Measurements from ENCODE around the gene C19orf44.
"Not testable (repeated sequence)": the region's sequence is repeated elsewhere in the genome, so short reads cannot be mapped to it uniquely, and the experiment has no call there.

The C19orf44 gene

DNA sequence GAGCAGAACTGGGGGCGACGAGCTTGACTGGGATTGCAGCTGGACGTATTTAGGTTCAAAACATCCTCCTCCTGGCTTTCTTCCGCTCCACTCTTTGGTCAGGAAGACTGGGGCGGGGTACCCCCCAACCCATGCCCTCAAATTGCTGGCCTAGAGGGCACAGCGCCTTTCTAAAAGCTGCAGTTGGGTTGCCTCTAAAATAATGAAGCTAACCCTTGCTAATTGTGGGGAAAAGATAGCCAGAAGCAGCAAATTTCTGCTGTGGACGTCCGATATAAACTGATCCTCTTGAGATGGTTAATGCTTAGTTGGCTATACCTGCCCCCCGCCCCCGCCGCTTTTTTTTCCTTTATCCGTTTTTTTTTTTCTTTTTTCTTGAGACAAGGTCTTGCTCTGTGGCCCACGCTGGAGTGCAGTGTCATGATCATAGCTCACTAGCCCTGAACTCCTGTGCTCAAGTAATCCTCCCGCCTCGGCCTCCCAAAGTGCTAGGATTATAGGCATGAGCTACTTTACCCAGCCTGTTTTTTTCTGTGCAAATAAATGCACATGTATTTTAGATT, 46.8 kb downstream of the C19orf44 start:
- peak overlapping the region; percentile 78 to 100 (median 91) for H3K4me3 ChIP-seq
- no peaks in the 10 kb centered on the region for H3K27me3 ChIP-seq
- peaks cover 46 to 76% (median 59%) of the 10 kb centered on the region in 10 experiments for H3K4me1 ChIP-seq
- H4K20me1 ChIP-seq: peaks cover 29 to 51% (median 41%) of the 10 kb centered on the region in 11 experiments; a peak in 21 of 22 replicates
- peak overlapping the region; percentile 87 to 97 (median 94) for H3K9ac ChIP-seq
- no peaks in the 10 kb centered on the region for H3K9me3 ChIP-seq (replicated peaks in 1 of 11)
- TF ChIP-seq Cebpa-rat (IDR thresholded peaks at IDR 0.05): no peak
- H3K36me3 ChIP-seq: peaks cover 24 to 36% (median 32%) of the 10 kb centered on the region in 11 experiments
- peak overlapping the region; percentile 72 to 97 (median 89) for H3K4me2 ChIP-seq
- peak overlapping the region; percentile 72 to 95 (median 93) for H3K27ac ChIP-seq

- not testable (repeated sequence) for H3K27me3 ChIP-seq; H3K9me3 ChIP-seq (replicated peaks in 1 of 11)
- Histone ChIP-seq H3K9ac (peak overlapping the region; percentile 87 to 97 (median 94)), H3K4me1 (peaks cover 46 to 76% (median 65%) of the 10 kb centered on the region in 10 experiments), H3K4me2 (peak overlapping the region; percentile 72 to 97 (median 89)), H3K36me3 (peaks cover 19 to 33% (median 24%) of the 10 kb centered on the region in 11 experiments), H4K20me1 (peaks cover 24 to 44% (median 33%) of the 10 kb centered on the region in 11 experiments; a peak in 20 of 22 replicates), H3K4me3 (peak overlapping the region; percentile 78 to 100 (median 91); a peak in 18 of 20 replicates), H3K27ac (peak overlapping the region in 6 of 11 experiments; percentile 89 to 94 (median 94); a peak in 6 of 22 replicates)
Measured at GRCh38 chr19:16543734-16544133, 47.5 kb downstream of the C19orf44 start.

- H3K27ac ChIP-seq: peak overlapping the region in 3 of 11 experiments; percentile 2 to 25 (median 18); a peak in 1 of 22 replicates
- peaks cover 42 to 77% (median 67%) of the 10 kb centered on the region in 10 experiments for H3K4me1 ChIP-seq
- no peak for TF ChIP-seq Cebpa-rat (IDR thresholded peaks at IDR 0.05)
- H3K9ac ChIP-seq: peak overlapping the region in 9 of 11 experiments; percentile 11 to 96 (median 47); a peak in 12 of 22 replicates
- H3K36me3 ChIP-seq: peaks cover 14 to 28% (median 17%) of the 10 kb centered on the region in 11 experiments
- no peaks in the 10 kb centered on the region for H3K27me3 ChIP-seq
- H3K9me3 ChIP-seq (replicated peaks in 1 of 11): no peaks in the 10 kb centered on the region
- peaks cover 20 to 35% (median 24%) of the 10 kb centered on the region in 11 experiments; a peak in 21 of 22 replicates for H4K20me1 ChIP-seq
- 0 out of 20 replicates have a peak overlapping the region, but pooled peaks of 2 of the 10 experiments have one; percentile 1 to 3 for H3K4me3 ChIP-seq
- H3K4me2 ChIP-seq: peak overlapping the region; percentile 72 to 97 (median 89)
Measured at GRCh38 chr19:16544473-16545231, 48.5 kb downstream of the C19orf44 start.

DNA sequence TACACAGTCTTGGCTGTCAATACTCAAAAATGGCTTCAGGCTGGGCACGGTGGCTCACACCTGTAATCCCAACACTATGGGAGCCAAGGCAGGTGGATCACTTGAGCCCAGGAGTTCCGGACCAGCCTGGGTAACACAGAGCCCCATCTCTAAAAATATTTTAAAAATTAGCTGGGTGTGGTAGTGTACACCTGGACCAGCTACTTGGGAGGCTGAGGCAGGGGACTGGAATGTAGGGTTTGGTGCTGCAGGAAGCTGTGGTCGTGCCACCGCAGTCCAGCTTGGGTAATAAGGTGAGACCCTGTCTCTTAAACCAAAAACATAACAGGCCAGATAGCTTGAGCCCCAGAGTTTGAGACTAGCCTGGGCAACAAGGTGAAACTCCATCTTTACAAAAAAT, 52.8 kb downstream of the C19orf44 start:
- Histone ChIP-seq H4K20me1 (peaks cover 0 to 46% (median 11%) of the 10 kb centered on the region in 11 experiments; a peak in 14 of 22 replicates), H3K27ac (peak overlapping the region in 5 of 11 experiments; percentile 45 to 71 (median 62); a peak in 7 of 22 replicates), H3K4me2 (peak overlapping the region in 3 of 11 experiments; percentile 17 to 64 (median 18); a peak in 3 of 22 replicates), H3K9ac (peak overlapping the region in 6 of 11 experiments; percentile 1 to 37 (median 10); a peak in 4 of 22 replicates), H3K36me3 (peaks cover 19 to 49% (median 43%) of the 10 kb centered on the region in 11 experiments), H3K4me1 (peaks cover 16 to 56% (median 46%) of the 10 kb centered on the region in 10 experiments), H3K27me3 (no peaks in the 10 kb centered on the region), H3K9me3 (replicated peaks in 1 of 11) (no peaks in the 10 kb centered on the region), H3K4me3 (no peak overlapping the region)
- TF ChIP-seq Cebpa-rat (IDR thresholded peaks at IDR 0.05): no peak

GRCh38 chr19:16551902-16552301, 55.7 kb downstream of the C19orf44 start:
- Histone ChIP-seq H4K20me1 (peaks cover 0 to 75% (median 16%) of the 10 kb centered on the region in 11 experiments; a peak in 15 of 22 replicates), H3K9ac (0 out of 22 replicates have a peak overlapping the region, but pooled peaks of 1 of the 11 experiments have one; percentile 7), H3K36me3 (peaks cover 43 to 77% (median 72%) of the 10 kb centered on the region in 11 experiments), H3K4me1 (peaks cover 0 to 45% (median 32%) of the 10 kb centered on the region in 10 experiments; a peak in 18 of 20 replicates)
- H3K27ac ChIP-seq; H3K27me3 ChIP-seq; H3K9me3 ChIP-seq (replicated peaks in 1 of 11); H3K4me3 ChIP-seq; H3K4me2 ChIP-seq: not testable (repeated sequence)

- Histone ChIP-seq H3K36me3 (peaks cover 68 to 100% (median 90%) of the 10 kb centered on the region in 11 experiments), H3K4me3 (no peak overlapping the region), H3K4me2 (peak overlapping the region in 3 of 11 experiments; percentile 7 to 45 (median 18); a peak in 3 of 22 replicates), H4K20me1 (peaks cover 0 to 71% (median 16%) of the 10 kb centered on the region in 11 experiments; a peak in 15 of 22 replicates), H3K9ac (no peak overlapping the region), H3K9me3 (replicated peaks in 1 of 11) (no peaks in the 10 kb centered on the region), H3K4me1 (peaks cover 0 to 16% (median 9%) of the 10 kb centered on the region in 10 experiments; a peak in 12 of 20 replicates), H3K27ac (no peak overlapping the region), H3K27me3 (no peaks in the 10 kb centered on the region)
- no peak for TF ChIP-seq Cebpa-rat (IDR thresholded peaks at IDR 0.05)
Measured at GRCh38 chr19:16554776-16555175, 58.6 kb downstream of the C19orf44 start.

DNA sequence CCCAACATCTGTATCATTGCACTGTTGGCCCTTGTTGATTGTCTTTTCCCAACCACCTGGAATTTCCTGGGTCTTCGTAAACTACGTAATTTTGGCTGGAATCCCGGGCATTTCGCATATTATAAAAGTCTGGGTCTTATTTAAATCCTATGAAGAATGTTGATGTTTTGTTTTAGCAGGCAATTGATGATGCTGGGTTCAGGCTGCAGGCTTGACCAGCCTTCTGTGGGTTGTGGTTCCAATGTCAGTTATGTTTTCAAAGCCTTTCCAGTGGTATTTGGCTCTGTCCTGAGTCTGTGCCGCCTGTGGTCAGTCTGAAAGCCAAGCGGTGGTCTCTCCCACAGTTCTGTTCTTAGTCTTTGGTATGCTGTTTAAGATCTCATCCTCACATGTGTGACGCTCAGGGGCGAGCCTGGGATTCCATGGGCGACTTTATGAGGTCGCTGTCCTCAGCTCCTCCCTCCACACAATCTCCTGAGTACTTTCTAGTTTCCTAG, 63.6 kb downstream of the C19orf44 start:
- Histone ChIP-seq H3K27me3 (no peaks in the 10 kb centered on the region), H3K36me3 (peaks cover 87 to 100% (median 95%) of the 10 kb centered on the region in 11 experiments), H3K4me2 (no peak overlapping the region), H3K9me3 (replicated peaks in 1 of 11) (no peaks in the 10 kb centered on the region), H4K20me1 (peaks cover 0 to 54% (median 14%) of the 10 kb centered on the region in 11 experiments; a peak in 12 of 22 replicates), H3K9ac (no peak overlapping the region), H3K4me3 (no peak overlapping the region), H3K4me1 (peaks cover 0 to 7% (median 2%) of the 10 kb centered on the region in 10 experiments; a peak in 7 of 20 replicates), H3K27ac (no peak overlapping the region)
- TF ChIP-seq Cebpa-rat (IDR thresholded peaks at IDR 0.05): no peak

DNA sequence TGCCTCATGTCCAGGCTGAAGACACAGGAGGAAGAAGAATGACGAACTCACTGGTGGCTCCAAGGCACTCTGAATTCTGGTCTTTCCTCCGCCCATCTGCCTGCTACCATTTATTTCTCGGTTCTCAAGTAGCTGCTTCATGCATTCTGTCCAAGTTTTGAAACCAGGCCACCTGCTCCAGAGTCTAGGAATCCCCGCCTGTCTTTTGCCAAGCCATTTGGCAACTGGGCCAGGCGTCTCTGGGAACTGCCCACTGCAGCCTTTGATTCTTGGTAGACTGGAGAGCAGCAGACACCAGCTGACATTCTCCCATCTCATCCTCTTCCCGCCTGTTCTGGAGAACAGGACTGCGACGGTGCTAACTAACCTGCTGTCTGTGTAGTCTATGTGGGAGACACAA, 65.2 kb downstream of the C19orf44 start:
- H3K27me3 ChIP-seq: no peaks in the 10 kb centered on the region
- H3K9me3 ChIP-seq (replicated peaks in 1 of 11): no peaks in the 10 kb centered on the region
- no peak overlapping the region for H3K4me3 ChIP-seq
- peaks cover 0 to 9% (median 7%) of the 10 kb centered on the region in 10 experiments; a peak in 17 of 20 replicates for H3K4me1 ChIP-seq
- peaks cover 83 to 100% (median 96%) of the 10 kb centered on the region in 11 experiments for H3K36me3 ChIP-seq
- H3K4me2 ChIP-seq: no peak overlapping the region
- no peak overlapping the region for H3K27ac ChIP-seq
- H4K20me1 ChIP-seq: peaks cover 0 to 45% (median 4%) of the 10 kb centered on the region in 11 experiments; a peak in 10 of 22 replicates
- TF ChIP-seq Cebpa-rat (IDR thresholded peaks at IDR 0.05): no peak
- no peak overlapping the region for H3K9ac ChIP-seq

All from BLaER1 treated with 17β-estradiol and CSF1 and Interleukin-3, amounts not matched to agents 10 nM and 100 nM (cell line).